A204.1 (cell line): ENCODE results near the gene PCCA.
A peak's percentile ranks its signal among the peaks of the same experiment; 100 is the strongest.

Source experiments
- FAIRE-seq: peaks from 2 replicates; lab custom pipeline; 2012; peaks lifted over from hg19 to GRCh38; lab: Jason Lieb, UNC

Gene PCCA

DNA sequence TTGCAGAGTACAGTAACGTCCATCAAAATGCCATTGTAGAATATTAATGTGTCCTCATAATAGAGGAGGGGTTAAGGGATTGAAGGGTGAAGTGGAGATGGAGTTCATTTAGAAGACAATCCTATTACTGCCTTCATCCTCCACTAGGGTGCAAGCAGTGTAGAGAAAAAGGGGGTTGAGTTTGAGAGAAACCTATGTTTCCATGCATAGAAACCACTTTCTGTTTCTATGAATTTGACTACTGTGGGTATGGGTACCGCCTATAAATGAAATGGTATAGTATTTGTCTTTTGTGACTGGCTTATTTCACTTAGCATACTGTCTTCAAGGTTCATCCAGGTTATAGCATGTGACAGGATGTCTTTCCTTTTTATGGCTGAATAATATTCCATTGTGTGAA, 343.7 kb downstream of the PCCA start:
- FAIRE-seq: no peak

DNA sequence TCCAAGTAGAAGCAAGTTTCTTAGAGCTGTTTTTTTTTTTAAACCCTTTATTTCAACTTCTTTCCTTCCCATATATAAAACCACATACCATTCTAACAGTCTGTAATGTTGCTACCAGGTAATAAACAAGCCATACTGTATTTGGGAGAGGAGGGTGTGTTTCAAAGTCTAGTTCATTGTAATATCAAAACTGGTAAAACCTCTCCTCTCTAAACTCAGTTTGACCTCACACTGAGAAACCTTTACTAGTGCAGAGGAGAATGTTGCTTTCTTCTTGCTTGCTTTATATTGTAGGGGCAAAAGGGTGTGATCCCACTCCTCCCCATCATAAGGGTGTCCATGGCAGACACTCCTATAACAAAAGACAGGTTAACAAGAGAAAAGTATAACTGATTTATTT, 344.6 kb downstream of the PCCA start:
- no peak for FAIRE-seq

GRCh38 chr13:100434010-100434763, 345.3 kb downstream of the PCCA start:
- peak; percentile 25 for FAIRE-seq

GRCh38 chr13:100436099-100436498, 347.2 kb downstream of the PCCA start:
- no peak for FAIRE-seq

- no peak for FAIRE-seq
Measured at GRCh38 chr13:100438059-100438788, 349.3 kb downstream of the PCCA start.

- FAIRE-seq: peak; percentile 100
Measured at GRCh38 chr13:100439247-100439970, 350.5 kb downstream of the PCCA start.

DNA sequence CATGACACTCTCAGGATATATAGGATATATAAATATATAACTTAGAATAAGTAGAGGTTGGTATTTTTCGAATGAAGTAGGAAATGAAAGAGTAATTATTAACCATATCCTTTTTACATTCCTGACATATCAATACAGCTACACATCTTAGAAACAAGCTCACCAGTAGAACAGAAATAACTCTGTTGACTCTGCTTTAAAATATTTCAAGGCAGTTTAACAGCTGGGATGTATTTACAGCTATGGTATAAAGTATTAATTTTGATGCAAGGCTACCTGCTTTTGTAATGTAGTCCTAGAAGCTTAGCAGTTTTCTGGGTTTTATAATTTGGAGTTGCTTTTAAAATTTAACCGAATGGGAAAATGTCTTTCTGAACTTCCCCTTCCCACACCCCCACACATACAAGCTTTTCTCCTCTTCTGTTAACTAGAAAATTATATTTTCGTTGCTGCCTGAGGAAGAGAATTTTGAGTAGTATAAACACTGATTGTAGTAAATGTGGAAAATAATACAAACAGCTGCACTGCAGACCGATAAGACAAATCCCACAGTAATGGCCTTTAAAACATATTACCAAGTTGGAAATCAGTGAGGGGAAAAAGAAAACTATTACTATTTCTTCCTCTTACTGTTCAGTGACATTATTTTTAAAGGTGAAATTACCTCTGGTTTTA, 352.0 kb downstream of the PCCA start:
- no peak for FAIRE-seq

DNA sequence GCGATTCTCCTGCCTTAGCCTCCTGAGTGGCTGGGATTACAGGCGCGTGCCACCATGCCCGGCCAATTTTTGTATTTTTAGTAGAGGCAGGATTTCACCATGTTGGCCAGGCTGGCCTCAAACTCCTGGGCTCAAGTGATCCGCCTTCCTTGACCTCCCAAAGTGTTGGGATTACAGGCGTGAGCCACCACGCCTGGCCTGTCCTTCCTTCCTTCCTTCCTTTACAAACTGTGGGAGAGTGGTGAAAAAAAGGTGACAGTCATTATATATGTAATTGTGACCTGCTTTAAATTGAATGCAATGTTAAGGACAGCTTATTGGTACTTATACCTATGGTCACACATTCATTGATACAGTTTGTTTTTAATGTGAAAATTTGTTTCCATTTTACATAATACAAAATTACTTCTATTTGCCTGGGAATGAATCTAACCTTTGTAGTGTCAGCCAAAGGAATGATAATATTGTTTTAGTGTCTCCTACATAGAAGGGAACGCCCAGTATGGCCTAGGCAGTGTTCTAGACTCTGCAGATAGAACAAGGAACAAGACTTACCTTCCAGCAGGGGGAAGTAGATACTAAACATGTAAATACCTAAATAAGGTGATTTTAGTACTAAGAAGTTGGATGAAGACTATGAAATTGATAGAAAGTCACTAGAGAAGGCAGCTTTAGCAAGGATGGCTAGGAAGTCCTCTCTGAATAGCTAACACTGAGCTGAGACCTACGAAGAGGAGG, 353.4 kb downstream of the PCCA start:
- FAIRE-seq: no peak

DNA sequence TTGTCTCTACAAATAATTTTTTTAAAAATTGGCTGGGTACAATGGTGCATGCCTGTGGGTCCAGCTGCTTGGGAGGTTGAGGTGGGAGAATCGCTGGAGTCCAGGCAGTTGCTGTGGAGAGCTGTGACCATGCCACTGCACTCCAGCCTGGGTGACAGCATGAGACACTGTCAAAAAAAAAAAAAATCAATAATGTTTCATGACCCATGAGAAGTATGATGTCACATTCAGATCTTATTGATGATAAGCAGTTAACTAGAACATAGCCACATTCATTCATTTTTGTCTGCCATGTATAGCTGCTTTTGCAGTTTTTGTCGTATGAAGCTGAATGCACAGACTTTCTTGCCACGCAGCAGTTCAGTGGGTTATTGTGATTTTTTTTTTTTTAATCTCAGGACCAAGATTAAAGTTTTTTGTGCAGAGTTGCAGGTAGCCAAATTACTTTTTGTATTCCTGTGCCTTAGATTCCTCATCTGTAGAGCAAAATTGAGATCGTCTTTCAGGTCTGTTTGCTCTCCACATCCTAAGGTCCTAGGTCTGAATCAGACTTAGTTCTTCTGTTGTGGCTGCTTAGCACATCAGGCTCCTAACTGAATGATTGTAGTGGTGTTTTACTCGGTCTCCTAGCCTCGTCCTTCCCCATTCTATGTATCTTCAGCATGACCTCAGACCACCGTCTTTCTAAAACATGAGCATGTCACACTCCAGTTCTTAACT, 354.5 kb downstream of the PCCA start:
- peak; percentile 70 for FAIRE-seq

DNA sequence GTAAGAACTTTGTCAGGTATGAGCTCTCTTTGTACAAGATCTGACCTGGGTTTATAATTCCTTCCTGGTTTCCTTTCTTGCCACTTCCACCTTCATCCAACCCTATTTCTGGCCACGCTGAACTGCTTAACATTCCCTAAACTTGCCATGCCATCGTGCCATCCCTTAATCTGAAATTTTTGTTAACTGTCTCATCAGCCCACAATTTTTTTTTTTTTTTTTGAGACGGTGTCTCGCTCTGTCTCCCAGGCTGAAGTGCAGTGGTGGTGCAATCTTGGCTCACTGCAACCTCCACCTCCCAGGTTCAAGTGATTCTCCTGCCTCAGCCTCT, 355.1 kb downstream of the PCCA start:
- peak; percentile 3 for FAIRE-seq

DNA sequence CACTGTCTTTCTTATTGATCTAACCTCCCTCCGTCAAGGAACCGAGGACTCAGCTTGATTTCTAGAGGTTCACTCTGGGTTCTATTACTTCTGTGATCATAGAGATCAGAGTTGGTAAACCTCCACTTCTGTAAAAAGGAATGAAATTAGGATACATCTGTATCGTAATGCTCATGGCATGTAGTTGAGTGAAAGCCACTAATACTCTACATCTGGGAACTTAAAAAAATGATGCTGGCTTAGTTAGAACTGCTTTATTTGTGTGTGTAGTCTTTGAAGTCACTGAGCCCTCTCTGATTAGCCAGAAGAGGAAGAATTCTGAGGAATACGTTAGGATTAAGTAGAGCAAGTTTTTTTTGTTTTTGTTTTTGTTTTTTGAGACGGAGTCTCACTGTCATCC, 358.9 kb downstream of the PCCA start:
- FAIRE-seq: no peak

DNA sequence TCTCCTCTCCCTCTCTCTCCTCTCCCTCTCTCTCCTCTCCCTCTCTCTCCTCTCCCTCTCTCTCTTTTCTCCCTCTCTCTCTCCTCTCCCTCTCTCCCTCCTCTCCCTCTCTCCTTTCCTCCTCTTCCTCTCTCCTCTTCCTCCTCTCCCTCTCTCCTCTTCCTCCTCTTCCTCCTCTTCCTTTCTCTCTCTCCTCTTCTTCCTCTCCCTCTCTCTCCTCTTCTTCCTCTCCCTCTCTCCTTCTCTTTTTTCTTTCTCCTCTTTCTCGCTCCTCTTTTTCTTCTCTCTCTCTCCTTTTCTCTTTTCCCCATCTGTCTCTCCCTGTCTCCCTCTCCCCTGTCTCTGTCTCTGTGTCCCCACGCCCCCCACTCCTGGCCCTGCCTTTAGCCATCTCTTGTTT, 363.0 kb downstream of the PCCA start:
- no peak for FAIRE-seq

GRCh38 chr13:100454876-100455275, 366.0 kb downstream of the PCCA start:
- no peak for FAIRE-seq

DNA sequence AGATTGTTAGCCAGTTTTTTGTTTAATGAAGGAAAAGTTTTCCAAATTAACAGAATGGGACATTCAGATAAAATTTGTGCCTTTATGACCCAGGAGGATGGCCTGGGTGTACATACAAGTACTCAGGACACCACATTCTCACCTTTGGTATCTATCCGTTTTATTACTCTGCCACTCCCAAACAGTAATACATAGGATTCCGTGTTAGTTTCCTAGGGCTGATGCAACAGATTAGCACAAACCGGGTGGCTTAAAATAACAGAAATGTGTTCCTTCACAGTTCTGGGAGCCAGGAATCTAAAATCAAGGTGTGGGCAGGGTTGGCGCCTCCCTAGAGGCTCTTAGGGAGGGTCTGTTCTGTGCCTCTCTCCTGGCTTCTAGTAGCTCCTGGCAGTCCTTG, 369.8 kb downstream of the PCCA start:
- no peak for FAIRE-seq

DNA sequence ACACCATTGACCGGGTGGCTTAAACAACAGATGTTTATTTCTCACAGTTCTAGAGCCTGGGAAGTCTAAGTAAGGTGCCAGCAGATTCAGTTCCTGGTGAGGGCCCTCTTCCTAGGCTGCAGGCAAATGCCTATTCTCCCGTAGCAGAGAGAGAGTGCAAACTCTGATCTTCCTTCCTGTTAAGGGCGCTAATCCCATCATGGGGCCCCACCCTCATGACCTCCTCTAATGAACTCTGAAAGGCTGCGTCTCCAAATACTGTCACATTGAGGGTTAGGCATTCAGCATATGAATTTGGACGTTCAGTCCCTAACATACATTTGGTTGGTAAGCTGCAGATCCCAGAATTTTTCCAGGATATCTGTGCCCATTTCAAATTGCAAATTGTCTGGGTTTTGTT, 370.9 kb downstream of the PCCA start:
- no peak for FAIRE-seq

DNA sequence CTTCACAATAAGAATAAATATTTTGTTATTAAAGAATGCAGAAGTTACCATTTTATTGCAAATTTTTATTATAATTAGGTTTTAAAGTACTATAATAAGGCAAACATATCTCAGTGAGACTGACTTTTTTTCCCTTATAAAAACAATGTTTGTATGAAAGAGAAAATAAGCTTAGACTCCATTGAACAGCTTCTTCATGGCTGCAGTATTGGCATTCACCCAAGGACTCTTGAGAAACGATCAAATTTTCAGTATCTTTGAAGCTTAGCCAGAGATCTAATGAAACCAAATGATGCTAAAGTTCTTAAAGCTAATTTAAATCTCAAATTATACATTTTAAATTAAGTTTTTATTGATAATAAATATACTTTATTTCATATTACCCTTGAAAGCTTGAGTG, 371.4 kb downstream of the PCCA start:
- FAIRE-seq: peak; percentile 73

DNA sequence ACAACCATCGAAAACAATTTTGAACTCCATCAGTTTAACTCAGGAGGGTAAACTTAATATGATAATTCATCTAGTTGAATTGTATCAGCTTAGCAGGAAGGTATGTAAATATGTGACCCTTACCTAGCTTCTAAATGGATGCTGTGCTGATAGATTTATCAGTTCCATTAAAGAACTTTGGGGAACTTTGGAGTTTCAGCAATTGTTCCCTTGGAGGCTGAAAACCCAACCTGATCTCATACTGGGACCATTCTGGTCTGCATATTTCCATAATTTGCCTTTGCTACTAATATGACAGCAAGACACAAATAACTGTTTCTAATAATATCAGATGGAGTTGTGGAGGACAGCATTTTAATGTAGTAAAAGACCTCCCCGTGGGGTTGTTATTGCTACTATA, 371.9 kb downstream of the PCCA start:
- FAIRE-seq: no peak

- FAIRE-seq: no peak
Measured at GRCh38 chr13:100461309-100462030, 372.6 kb downstream of the PCCA start.

- FAIRE-seq: no peak
Measured at GRCh38 chr13:100464006-100464405, 375.1 kb downstream of the PCCA start.

- no peak for FAIRE-seq
Measured at GRCh38 chr13:100465558-100465957, 376.7 kb downstream of the PCCA start.
